Putamen (tissue), 1 donor: Measurements from ENCODE around the gene NPIPB12.
"Not testable (repeated sequence)": the region's sequence is repeated elsewhere in the genome, so short reads cannot be mapped to it uniquely, and the experiment has no call there.

Experiments used
- DNase-seq: peaks from one replicate; pipeline ENCODE4 v3.0.0-alpha.2; 2016; ENCODE audit warnings: low spot score

NPIPB12 gene

DNA sequence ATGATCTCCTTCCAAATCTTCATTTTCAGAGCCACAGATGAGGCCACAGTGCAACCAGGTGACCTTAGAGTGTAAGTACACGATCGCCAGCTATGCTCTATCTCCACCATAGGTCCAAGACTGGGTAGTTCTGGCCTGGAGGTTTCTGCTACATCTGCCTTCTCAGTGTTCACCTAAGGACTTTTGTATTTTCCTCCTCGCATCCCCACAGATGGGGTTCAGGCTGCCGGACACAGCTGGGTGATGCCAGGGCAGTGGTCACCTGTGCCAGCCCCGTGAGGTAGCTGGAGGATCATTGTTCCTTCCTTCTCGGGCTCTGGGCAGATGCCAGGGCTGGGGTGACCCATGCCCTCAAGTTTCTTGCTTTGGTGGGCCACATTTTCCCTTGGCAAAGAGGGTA lies at the start of gene NPIPB12:
Gene NPIPB12, minus strand, starts transcription at position 101 of the 400 bp plus-strand sequence.
- not testable (repeated sequence) for DNase-seq

DNA sequence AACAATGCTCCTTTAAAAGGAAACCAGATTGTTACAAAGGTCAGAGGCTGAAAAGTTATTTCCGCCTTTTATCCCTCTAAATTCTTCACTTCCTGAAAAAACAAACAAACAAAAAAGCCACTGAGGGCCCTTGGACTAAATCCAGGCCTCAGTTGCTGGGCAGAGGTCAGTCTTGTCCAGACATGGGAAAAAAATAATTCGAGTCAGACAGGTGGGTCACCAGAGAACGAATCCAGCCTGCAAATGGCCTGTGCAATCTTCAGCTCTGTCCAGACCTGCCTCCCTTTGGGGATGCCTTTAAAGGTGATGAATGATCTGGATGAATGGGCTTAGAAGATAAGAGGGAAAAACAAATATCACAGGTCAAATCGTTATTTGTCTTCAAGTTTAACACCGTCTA lies 15.3 kb upstream of the NPIPB12 start:
- not testable (repeated sequence) for DNase-seq

DNA sequence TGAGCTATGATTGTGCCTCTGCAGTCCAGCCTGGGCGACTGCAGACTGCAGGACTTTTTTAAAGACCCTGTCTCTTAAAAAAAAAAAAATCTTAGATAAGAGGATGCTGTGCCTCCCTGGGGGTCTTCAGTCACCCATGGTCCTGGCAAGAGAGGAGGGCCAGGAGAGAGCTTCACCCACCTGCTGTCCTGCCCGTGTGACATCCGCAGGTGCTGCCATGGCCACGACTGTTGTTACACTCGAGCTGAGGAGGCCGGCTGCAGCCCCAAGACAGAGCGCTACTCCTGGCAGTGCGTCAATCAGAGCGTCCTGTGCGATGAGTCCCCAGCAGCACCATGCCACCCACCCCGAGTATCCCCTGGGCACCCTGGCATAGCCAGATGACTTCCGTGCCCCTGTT lies 23.9 kb downstream of the NPIPB12 start:
- not testable (repeated sequence) for DNase-seq

DNA sequence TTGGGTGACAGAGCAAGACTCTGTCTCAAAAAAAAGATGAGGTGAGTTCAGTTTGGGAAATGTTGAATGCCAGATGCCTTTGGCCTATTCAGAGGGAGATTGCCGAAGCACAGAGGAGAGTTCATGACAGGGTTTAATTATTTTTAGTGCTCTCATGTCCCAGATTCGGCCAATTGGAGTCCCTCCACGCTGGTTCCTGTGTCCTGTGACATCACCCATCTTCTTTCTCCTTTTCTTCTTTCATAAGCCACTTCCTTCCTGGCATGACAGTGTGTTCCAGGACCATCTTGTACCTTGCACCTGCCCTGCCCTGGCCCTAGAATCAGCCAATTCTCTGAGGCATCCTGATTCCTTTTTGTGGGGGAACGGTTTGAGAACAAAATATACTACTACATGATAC lies 34.1 kb downstream of the NPIPB12 start:
- DNase-seq: not testable (repeated sequence)

DNA sequence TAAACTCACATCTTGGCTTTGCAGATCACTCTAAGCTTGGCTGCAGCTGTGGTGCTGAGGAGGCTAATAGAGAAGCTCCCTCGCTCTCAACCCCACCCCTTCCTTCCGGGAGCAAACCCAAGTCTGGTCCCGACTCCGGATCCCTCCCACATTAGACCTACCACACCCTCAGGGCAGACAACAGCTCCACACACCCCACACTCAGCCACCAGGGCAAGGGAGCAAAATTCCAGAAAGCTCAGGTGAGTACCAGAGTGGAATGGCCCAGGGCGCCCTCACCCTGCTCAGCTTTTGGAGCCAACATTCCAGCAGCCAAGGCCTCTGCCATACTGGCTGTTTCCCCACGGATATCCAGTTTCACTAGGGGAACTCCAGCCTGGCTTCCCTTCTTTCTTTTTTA lies 36.5 kb downstream of the NPIPB12 start:
- not testable (repeated sequence) for DNase-seq

DNA sequence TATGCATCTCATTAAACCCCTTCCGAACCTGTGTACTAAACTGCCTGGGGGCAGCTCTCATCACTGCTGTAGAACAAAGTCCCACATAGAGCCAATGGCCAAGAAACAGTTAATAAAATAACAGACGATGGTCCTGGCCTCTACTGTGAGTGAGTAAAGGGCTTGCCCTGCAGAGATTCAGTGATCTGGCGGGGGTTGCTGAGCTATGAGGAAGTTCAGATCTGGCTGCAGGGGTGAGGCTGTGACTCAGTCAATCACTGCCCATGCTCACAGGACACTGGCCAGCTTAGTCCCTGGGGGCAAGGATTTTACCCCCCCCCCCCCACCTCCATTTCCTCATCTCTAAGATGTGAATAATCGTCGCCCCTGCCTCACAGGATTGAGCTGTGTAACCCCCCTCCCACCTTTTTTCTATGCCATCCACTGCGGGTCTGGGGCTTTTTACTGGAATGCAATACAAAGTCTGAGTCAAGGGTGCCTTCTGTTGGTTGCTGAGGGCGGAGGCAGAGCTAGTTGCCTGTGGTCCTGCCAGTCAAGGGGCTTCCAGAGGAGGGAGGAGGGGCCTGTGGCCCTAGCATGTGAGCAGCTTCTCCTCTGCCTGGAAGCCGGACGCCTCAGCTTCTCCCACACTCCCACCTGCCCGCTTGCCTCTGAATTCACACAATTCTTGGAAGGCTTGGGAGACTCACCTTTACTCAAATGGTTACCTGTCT lies 38.4 kb downstream of the NPIPB12 start:
- DNase-seq: not testable (repeated sequence)

DNA sequence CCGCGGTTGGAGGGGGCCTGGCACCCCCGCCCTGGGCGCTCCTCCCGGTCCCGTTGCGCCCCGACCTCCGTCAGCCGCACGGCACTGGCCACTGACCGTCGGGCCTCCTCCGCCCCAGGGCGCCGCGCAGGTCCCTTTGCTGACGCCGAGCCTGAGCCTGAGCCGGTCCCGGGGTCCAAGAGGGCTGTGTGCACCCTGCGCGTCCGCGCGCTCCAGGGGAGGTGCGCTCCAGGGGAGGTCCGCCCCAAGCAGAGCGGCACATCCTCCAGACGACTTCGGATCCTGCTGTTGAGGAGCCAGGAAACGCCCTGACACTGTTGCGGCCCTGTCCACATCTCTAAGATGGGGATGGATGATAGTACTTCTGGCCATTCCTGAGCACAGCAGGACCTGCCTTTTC lies 39.3 kb downstream of the NPIPB12 start:
- not testable (repeated sequence) for DNase-seq

DNA sequence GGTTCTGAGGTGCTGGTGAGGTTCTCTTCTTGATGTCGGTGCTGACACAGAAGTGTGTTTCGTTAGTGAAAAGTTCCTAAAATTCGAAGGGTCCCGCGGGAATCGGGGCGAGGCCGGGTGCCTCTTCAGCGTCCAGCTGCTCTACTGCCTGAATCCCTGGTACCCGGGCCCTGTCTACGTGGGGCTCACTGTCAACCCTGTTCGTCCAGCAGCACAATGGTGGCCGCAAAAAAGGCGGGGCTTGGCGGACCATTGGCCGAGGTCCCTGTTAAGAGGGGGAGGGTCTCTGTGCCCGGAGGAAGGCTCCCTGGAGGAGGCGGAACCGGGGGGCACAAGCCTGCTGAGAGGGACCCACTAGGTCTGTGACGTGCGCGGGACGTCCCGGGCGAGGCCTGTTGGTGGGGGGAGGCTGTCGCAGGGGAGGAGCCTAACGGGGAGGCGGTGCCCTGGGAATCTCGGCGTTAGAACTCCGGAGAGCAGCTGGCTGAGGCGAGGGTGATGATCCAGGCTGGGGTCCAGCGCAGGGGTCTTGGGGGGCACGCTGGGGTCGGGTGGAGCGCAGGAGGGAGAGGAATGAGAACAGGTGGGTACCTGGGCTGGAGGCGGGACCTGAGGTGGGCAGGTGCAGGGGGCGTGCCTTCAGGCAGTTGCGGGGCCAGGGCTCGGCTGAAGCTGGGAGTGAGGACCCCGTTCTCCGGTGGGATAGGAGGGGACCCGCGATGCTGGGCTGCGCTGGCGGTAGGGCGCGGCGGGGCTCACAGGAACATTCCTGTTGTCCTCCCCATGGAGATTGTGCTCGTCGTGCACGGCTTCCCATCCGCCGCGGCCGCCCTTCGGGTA lies 40.0 kb downstream of the NPIPB12 start:
- DNase-seq: not testable (repeated sequence)

DNA sequence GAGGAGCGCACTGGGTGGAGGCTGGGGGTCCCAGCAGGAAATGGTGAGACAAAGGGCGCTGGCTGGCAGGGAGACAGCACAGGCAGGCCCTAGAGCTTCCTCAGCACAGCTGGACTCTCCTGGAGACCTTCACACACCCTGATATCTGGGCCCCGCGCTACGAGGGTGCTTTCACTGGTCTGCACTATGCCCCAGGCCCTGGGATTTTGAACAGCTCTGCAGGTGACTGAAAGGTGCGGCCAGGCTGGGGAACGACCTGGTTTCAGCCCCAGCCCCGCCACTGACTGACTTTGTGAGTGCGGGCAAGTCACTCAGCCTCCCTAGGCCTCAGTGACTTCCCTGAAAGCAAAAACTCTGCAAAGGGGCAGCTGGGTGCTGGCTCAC lies 45.6 kb downstream of the NPIPB12 start:
- DNase-seq: not testable (repeated sequence)

DNA sequence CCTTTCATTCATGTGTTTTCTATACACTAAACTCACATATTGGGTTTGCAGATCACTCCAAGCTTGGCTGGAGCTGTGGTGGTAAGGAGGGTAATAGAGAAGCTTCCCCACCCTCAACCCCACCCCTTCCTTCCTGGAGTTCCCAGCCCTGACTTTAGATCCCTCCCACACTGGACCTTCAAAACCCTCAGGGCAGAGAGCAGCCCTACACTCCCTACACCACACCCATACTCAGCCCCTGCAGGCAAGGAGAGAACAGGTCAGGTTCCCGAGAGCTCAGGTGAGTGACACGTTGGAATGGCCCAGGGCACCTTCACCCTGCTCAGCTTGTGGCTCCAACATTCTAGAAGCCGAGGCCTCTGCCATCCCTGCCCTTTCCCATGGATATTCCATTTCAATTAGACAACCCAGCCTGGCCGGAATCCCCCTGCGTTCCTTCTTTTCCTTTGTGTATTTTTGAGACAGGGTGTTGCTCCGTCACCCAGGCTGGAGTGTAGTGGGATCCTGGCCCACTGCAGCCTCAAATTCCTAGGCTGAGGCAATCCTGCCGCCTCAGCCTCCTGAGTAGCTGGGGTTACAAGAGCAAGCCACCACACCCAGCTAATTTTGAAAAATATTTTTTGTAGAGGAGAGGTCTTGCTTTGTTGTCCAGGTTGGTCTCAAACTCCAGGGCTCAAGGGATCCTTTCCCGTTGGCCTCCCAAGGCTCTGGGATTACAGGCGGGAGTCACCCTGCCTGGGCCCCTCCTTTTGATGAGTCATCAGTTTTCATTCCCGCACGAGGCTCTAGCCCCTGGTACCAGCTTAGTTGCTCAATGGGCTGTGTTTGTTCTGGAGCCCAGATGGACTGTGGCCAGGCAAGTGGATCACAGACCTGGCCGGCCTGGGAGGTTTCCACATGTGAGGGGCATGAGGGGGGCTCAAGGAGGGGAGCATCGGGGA lies 46.2 kb downstream of the NPIPB12 start, which contains the start of gene SULT1A4:
Gene SULT1A4, plus strand, starts transcription at position 208 of the 941 bp plus-strand sequence. CDS start 1,473 bp downstream, outside the sequence.
- not testable (repeated sequence) for DNase-seq

DNA sequence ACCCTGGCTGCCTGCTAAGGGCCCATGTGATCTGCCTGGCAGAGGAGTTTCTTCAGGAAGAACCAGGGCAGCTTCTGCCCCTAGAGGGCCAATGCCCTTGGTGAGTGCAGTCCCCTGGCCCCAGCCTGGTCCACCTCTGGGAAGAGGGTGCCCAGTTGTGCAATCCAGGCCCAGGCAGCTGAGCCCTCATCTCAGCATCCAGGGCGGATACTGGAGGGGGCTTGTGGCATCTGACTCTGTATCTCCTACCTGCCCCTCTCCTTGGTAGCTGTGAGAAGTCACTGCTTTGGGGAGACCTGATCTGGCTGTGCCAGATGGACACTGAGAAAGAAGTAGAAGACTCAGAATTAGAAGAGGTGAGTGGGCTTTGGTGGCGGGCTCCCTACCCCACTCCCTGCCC lies 48.5 kb downstream of the NPIPB12 start:
- not testable (repeated sequence) for DNase-seq

DNA sequence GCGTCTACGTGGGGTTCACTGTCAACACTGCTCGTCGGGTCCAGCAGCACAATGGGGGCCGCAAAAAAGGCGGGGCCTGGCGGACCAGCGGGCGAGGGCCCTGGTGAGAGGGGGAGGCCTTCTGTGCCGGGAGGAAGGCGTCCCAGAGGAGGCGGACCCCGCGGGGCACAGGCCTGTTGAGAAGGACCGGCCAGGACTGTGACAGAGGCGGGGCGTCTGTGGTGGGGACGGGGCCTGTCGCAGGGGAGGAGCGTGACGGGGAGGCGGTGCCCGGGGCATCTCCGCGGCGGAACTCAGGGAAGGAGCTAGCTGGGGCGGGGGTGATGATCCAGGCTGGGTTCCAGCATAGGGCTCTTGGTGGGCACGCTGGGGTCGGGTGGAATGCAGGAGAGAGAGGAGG lies 51.4 kb downstream of the NPIPB12 start:
- not testable (repeated sequence) for DNase-seq

DNA sequence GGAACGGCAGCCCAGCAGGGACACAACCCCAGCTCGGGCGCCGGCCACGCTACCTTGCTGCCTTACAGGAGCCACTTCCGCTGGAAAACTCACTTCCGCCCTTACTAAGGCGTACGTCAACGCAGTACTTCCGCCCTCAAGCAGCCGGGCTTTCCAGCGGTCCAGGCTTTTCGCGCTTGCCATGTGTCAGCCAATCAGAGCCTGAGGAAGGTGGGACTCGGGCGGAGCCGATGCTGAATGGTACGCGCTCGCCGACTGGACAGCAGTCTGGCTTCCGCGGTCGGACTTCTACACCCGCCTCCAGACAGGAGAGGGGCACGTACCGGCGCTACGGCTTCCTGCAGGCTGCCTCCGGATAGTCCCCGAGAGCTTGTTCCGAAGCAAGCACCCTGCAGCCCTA lies 51.9 kb downstream of the NPIPB12 start, which contains the start of the genes BOLA2 and SLX1B:
Gene BOLA2, minus strand, starts transcription at position 83 of the 400 bp plus-strand sequence. CDS start 98 bp downstream, outside the sequence.
Gene SLX1B, plus strand, starts transcription at position 265 of the 400 bp plus-strand sequence.
- not testable (repeated sequence) for DNase-seq

DNA sequence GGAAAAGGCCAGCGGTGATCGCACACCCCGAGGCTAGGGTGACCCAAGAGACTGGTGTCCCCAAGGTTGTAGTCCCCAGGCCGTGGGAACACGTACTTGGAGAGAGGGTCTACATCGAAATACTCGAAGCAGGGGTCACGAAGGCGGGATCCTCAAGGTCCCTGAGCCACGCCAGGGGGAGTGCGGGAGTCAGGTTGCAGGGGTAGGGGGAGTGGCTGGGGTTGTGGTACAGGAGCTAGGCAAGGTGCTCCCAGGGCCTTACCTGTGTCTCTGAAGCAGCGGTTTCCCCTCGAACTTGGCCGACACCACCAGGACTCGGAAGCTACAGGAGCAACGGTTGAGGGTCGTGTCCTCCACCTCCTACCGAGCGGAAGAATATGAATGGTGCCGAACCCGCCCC lies 52.5 kb downstream of the NPIPB12 start:
- not testable (repeated sequence) for DNase-seq
